RWPE2 (cell line): ENCODE results near the gene SLX4IP.

ENCODE experiments used
- ATAC-seq: fragments of 200-7000 bp; cut with Tn5 transposase; 3 replicates; pipeline ENCODE4 v1.9.1; 2021; ENCODE audit warnings: low read depth
- DNase-seq: peaks from one replicate; pipeline ENCODE4 v3.0.0-alpha.2; 2020; ENCODE audit warnings: low spot score
- H3K27ac ChIP-seq: fragments of 450-650 bp; 2 replicates; pipeline ENCODE4 v1.5.1; 2017; ENCODE audit warnings: mild to moderate bottlenecking; ENCODE audit not compliant: poor library complexity, severe bottlenecking
- H3K27me3 ChIP-seq: fragments of 250-450 bp; sonication (Bioruptor Pico); 2 replicates; pipeline ENCODE4 v1.5.1; 2021; ENCODE audit warnings: mild to moderate bottlenecking, moderate library complexity; ENCODE audit not compliant: insufficient read depth, poor library complexity, severe bottlenecking
- H3K36me3 ChIP-seq: fragments of 250-450 bp; sonication (Bioruptor Pico); 2 replicates; pipeline ENCODE4 v1.5.1; 2020; ENCODE audit warnings: low read depth, mild to moderate bottlenecking, moderate library complexity
- H3K4me1 ChIP-seq: fragments of 250-450 bp; sonication (Bioruptor Pico); 2 replicates; pipeline ENCODE4 v1.5.1; 2021; ENCODE audit warnings: mild to moderate bottlenecking, moderate library complexity; ENCODE audit not compliant: insufficient read depth, poor library complexity, severe bottlenecking
- H3K4me3 ChIP-seq: fragments of 250-450 bp; sonication (Bioruptor Pico); 2 replicates; pipeline ENCODE4 v1.5.1; 2021; ENCODE audit warnings: mild to moderate bottlenecking, moderate library complexity; ENCODE audit not compliant: severe bottlenecking
- H3K9me3 ChIP-seq: fragments of 250-450 bp; sonication (Bioruptor Pico); 2 replicates; pipeline ENCODE4 v1.5.1; 2021; ENCODE audit warnings: mild to moderate bottlenecking, moderate library complexity; ENCODE audit not compliant: severe bottlenecking
- CTCF ChIP-seq: fragments of 450-650 bp; IDR thresholded peaks from one replicate; pipeline ENCODE4 v1.5.1; 2017; ENCODE audit warnings: mild to moderate bottlenecking, moderate library complexity; ENCODE audit not compliant: poor library complexity, severe bottlenecking

The SLX4IP gene

GRCh38 chr20:10490257-10490656, 55.2 kb downstream of the SLX4IP start:
- TF ChIP-seq CTCF, result no peak
- Histone ChIP-seq H3K4me1 (peaks cover 9% of the 10 kb centered on the region), H3K27me3 (no peaks in the 10 kb centered on the region), H3K36me3 (no peaks in the 10 kb centered on the region), H3K27ac (no peak overlapping the region), H3K9me3 (no peaks in the 10 kb centered on the region), H3K4me3 (no peak overlapping the region)
- DNase-seq (no peak), ATAC-seq (no peak)

- Histone ChIP-seq H3K4me1 (peaks cover 12% of the 10 kb centered on the region), H3K27ac (no peak overlapping the region), H3K36me3 (no peaks in the 10 kb centered on the region), H3K27me3 (no peaks in the 10 kb centered on the region), H3K4me3 (no peak overlapping the region), H3K9me3 (no peaks in the 10 kb centered on the region)
- no peak for ATAC-seq
- no peak for DNase-seq
- TF ChIP-seq CTCF, result no peak
Observed at GRCh38 chr20:10490706-10491105, 55.6 kb downstream of the SLX4IP start.

- Histone ChIP-seq H3K4me1 (peaks cover 12% of the 10 kb centered on the region), H3K9me3 (no peaks in the 10 kb centered on the region), H3K27me3 (no peaks in the 10 kb centered on the region), H3K36me3 (no peaks in the 10 kb centered on the region), H3K4me3 (no peak overlapping the region), H3K27ac (no peak overlapping the region)
- ATAC-seq, result peak; percentile 73
- TF ChIP-seq CTCF, result no peak
- DNase-seq, result no peak
Observed at GRCh38 chr20:10492065-10492464, 57.0 kb downstream of the SLX4IP start.

GRCh38 chr20:10492844-10493243, 57.7 kb downstream of the SLX4IP start:
- Histone ChIP-seq H3K9me3 (no peaks in the 10 kb centered on the region), H3K36me3 (no peaks in the 10 kb centered on the region), H3K27me3 (no peaks in the 10 kb centered on the region), H3K4me1 (peaks cover 12% of the 10 kb centered on the region), H3K4me3 (no peak overlapping the region), H3K27ac (no peak overlapping the region)
- TF ChIP-seq CTCF, result no peak
- ATAC-seq, result no peak
- DNase-seq, result no peak

- no peak for ATAC-seq
- peaks cover 7% of the 10 kb centered on the region for H3K4me1 ChIP-seq
Observed at GRCh38 chr20:10495173-10495572, 60.1 kb downstream of the SLX4IP start.

More at GRCh38 chr20:10495173-10495572, 60.1 kb downstream of the SLX4IP start:
- TF ChIP-seq CTCF, result no peak
- Histone ChIP-seq H3K27ac (no peak overlapping the region), H3K9me3 (no peaks in the 10 kb centered on the region), H3K4me3 (no peak overlapping the region), H3K27me3 (no peaks in the 10 kb centered on the region), H3K36me3 (no peaks in the 10 kb centered on the region)
- no peak for DNase-seq
